HUDEP-2 (cell line): ENCODE data around the gene SEPTIN2.
A peak's percentile ranks its signal among the peaks of the same experiment; 100 is the strongest.
"Not testable (repeated sequence)": the region's sequence is repeated elsewhere in the genome, so short reads cannot be mapped to it uniquely, and the experiment has no call there.

Source experiments
- DNase-seq, 76 experiments: peaks; one replicate each; lab custom pipeline; 2025; ENCODE audit not compliant: unreplicated experiment in 76 of 76; lab: John Stamatoyannopoulos, UW

The SEPTIN2 gene

DNA sequence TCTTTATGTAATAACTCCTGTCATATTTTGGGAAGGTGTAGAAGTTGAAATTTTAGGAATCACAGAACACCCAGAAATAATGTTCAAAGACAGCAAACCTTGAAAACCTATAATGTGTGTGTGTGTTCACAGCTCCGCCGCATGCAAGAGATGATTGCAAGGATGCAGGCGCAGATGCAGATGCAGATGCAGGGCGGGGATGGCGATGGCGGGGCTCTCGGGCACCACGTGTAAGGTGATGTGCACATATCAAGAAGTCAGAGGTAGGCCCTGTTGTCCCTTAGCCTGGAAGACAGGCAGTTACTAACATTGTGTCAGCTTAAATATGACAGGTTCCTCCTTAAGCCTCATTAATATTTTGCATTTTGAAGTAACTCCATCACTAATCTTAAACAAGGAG, 34.2 kb downstream of the SEPTIN2 start:
- DNase-seq = no peak

DNA sequence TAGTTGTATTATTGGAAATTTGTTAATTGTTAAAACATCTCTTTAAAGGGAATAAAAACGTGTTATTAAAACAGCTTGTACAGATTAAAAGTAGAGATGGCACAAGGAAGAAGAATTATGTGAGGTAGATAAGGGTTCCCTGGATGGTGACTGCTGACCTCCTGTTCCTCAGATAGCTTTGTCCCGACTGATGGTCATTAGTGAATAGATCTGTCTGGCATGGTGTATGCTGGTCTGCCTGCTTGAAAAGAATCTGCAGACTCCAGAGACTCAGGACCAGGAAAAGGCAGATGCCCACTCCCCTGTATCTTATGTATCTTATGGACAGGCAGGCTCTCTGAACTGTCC, 34.8 kb downstream of the SEPTIN2 start:
- no peak for DNase-seq

DNA sequence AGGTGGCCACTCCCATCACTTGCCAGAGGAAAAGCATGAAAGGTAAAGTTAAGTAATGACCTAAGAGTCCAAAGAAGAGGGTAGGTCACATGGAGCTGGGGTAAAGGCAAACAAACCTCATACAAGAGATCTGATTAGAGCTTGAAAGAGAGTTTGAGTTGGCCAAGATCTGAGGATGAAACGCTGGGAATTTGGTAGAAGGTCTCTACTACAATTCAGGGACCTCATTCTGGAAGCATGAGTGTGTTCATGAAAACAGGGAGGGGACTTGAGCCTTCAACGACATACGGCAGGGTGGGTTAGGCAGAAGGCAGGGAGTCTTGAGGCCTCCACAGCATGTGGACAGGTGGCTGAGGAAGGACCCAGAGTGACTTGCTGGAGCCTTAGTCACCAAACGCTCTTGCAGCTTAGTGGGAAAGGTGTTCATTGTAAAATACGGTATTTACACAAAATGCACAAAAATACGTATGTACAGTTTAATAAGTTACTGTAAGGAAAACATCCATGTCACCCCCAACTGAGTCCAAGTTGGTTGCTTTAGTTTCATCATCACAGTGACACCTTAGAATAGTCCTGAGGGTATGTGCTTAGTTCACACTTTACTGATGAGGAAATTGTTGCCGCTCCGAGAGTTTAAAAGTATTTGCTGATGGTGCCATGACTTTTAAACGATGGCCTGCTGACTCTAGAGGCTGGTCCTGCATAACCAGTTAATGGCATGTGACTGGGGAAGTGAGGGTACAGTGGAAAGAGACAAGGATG, 35.3 kb downstream of the SEPTIN2 start:
- no peak for DNase-seq

DNA sequence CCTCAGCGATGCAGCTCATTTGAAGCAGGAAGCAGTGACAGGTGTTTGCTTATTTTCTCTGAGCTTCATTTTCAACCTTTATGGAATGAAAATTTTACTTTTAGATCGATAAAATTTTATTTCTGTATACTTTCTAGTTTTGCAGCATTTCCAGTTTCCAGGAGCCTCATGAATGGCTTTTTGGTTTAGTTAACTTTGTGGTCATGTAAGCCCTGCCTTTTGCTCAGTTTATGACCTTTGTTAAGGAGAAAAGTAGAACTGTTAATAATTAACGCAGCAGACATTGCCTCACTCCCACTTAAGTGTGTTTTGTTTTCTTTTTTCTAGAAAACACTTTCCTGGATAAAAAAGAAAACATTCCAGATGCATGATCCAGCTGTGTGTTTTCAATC, 35.9 kb downstream of the SEPTIN2 start:
- DNase-seq = no peak

DNA sequence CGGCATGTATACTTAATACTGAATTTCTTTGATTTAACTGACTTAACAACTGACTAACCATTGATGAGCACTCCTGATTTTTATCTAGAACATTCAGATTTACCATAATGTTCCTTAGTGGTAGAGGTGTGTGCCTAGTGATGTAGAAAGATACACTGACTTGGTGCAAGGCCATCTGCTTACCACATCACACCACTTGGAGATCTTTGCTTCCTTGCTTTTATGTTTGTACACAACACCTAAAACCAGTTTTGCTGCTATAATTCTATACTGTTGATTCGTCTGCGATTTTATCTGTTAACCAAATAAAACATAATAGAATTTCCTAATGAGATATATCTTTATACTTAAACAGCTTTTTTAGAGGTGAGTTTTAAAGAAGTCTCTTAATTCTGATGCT, 36.5 kb downstream of the SEPTIN2 start:
- DNase-seq = no peak

DNA sequence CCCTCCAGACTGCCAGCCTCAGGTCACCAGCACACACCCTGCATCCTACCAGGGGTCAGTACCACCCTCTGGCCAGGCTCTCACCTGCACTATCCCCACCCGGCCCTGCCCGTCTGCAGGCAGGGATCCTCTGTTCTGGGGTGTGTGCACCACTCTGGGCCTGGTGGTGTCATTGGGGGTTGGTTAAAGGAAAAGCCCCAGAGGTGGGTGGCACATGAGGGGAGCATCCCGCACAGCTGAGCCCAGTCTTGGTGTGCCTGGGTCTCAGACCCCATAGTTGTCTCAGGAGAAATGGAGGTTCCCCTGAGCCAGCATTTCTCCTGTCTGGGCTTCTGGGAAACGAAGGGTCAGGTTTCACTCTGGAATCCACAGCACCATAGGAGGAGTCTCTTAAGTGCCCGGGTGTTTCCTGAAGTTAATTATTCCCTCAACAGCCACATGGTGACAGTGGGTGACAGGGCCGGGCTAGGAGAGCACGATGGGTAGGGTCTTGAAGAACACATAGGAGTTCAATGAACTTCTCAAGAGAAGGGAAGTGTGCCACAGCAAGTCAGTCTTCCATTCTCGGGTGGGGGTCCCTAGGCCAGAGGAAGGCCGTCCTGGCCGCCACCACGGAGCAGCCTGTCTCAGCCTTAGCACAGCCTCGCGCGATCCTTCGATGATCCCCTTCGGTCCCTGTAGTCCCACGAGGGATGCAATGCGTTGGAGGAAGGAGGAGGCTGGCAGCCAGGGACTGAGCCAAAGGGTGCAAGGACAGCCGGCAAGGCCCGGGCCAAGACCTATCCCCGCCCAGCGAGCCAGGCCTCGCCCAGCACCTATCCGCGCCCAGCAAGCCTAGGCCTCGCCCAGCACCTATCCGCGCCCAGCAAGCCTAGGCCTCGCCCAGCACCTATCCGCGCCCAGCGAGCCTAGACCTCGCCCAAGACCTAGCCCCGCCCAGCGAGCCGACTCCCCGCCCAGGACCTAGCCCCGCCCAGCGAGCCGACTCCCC, 39.2 kb downstream of the SEPTIN2 start:
- DNase-seq = peak in 71 of 76 experiments; percentile 20 to 94 (median 85)

DNA sequence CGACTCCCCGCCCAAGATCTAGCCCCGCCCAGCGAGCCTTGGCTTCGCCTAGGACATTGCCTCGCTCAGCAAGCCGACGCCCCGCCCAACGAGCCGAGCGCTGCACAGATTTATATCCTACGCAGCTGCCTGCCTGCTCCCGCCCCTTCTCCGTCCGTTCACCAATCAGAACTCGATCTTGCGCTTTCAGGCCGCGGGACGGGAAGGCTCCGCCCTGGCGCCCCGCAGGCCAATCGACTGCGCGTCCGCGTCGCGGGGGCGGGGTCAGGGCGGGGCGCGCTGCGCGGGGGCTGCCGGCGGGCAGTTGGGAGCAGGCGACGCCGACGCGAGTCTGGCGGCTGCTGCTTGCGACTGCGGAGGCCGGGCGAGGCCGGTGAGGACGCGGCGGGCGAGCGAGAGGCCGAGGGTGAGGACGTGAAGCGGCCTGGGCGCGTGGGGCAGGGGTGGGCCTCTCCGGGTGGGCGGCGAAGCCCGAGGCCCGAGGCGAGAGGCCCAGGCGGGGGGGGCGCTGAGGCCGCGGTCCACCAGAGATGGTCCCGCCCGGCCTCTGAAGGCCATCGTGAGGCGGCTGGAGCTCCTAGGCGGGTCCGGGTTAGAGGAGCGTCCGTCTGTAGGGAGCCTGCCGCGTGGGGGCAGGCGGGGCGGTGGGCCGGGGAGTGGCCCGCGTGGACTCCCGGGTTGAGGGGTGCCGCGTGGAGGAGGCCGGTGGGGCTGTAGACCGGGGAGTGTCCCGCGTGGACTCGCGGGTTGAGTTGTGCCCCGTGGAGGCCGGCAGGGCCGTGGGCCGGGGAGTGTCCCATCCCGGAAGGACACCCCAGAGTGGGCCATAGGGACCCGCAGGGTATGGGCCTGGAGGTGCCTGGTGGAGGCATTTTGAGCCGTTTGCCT, 40.5 kb downstream of the SEPTIN2 start, which contains the start of gene FARP2:
TSS of gene FARP2 (plus strand) at position 303 of the 888 bp plus-strand sequence. CDS start 16,823 bp downstream, outside the sequence.
- DNase-seq = peak in 75 of 76 experiments; percentile 44 to 97 (median 91)

DNA sequence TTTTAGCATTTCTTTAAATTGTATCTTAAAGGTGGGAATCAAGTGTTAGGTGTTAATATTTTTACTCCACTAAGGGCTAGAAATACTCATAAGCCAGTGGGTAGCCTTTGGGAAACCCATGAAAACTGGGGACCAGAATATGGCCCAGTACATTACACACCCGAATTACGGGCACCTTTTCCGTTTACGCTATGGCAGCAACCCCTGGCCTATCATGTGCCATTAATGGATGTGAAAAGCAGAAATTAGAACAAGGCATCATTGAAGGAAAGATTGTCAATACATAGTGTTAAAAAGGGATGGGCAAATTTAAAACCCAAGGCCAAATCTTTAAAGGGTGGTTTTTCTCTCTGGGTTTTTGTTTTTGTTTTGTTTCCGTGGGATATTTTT, 41.1 kb downstream of the SEPTIN2 start:
- peak in 5 of 76 experiments; percentile 16 to 27 (median 17) for DNase-seq

DNA sequence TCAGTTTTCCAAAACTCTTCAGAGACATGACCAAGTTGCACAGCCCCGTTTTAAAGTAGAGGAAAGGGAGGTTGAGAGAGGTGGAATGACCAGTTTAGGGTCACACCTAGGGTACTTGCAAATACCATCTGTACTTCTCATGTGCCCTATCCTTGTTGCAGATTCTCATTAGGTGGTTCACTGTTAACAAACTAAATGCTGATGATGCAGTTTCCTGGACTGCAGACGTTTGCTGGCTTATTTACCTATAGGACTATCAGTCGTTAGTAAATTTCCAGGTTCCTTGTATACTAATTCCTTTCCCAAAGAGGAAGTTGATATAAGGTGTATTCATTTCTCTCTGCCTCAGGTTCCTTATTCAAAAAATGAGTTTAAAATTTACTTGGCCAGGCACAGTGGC, 41.8 kb downstream of the SEPTIN2 start:
- no peak for DNase-seq

DNA sequence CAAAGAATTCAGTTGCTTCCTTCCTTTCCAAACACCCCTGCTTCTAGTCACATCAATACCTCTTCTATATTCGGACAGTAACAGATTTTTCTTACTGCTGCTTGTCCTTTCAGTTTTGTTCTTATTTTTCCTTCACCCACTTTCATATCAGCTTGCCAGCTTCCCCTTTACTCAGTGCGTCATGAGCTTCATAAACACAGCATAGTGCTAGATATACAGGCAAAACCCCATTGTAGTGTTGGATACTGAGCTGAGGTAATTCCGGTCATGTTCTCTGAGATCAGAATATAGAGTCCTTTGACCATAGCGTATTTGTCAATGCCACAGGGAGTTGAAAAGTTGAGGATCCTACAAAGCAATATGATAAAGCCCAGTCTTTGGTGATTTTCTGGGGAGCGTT, 42.7 kb downstream of the SEPTIN2 start:
- no peak for DNase-seq

DNA sequence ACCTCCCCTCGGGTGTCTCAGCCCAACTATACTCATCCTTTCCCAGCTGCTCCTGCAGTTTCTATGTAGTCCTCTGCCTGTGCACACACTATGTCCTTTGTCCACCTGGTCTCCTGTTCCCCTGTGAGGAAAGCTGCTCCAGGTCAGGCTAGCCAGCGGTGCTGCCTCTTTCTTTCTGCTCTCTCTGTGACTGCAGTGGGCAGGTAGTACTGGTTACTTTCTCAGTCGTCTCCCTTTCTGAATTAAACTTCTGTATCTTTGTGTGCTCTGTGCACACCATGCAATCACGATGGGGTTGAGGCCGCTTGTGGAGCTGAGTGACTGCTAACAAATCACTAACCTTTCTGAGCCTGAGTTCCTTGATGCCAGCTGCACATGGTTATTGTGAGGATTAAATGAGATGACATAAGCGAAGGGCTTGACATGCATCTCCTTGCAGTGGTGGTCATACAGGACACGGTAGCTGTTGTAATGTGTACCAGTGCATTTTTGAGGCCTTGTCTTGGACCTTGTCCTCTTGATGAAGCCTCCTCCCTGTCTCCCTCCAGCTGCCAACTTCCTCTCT, 43.8 kb downstream of the SEPTIN2 start:
- DNase-seq = no peak

DNA sequence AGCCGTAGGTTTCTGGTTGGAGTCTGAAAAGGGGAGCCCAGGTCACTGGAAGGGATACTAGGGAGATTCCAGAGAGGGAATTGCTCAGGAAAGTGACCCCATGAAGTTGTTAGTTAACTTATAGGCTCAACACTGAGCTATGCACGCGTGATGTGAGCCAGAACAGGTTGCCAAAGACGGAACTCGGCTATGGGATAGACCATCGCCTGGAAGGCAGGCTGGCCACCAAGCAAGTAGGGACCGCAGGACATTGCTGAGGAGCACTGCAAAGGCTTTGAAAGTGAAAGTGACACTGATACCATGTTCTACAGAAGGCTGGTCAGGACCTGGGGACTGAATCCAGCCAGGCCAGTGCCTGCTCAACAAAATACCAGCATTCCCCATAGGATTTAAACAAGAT, 47.7 kb downstream of the SEPTIN2 start:
- no peak for DNase-seq

DNA sequence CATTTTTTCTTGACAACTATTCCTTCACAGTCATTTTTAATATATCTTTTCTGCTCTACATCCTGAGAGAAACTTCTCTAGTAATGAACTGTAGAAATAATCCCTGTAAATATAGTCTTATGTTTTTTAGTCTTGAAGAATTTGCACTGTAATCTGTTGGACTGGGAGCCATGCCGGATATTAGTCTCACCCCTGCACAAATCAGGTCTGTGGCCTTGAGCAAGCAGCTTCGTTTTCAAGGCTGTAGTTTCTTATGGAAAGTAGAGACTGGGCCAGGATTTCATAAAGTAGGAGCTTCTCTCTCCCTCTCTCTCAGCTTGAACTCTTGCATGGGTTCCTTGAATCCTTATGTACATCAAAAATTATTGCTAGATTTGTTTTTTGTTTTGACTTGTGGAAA, 49.1 kb downstream of the SEPTIN2 start:
- no peak for DNase-seq

DNA sequence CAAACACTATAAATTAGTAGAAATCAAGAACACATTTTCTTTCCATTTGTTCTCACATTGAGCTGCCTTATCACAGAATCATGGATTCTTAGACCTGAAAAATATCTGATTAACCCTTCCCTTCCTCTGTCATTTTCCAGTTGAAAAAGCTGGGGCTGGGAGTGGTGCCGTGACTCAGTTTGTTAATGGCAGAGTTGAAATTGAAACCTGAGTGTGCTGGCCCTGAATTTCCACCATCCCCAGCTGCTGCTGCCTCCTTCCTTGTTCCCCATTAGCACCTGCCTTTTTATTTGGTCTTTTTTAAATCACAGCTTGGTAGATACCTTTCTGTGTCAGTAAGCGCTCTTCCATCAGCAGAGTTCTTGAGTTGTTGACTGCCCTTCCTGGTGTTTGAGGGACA, 51.0 kb downstream of the SEPTIN2 start:
- DNase-seq = no peak

DNA sequence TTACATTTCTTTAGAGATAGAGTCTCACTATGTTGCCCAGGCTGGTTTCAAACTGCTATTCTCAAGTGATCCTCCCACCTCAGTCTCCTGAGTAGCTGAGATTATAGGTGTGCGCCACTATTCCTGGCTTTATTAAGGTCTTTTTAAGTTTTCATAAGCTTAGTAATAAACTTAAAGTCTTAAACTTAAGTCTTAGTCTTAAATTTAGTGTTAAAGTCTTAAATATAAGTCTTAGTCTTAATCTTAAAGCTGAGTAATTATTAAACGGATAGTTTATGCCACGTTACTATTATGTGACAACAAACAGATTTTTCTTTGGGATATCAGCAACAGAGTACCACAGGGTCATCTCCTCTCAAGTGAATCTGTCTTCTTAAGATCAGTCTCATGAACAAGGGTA, 52.9 kb downstream of the SEPTIN2 start:
- no peak for DNase-seq

DNA sequence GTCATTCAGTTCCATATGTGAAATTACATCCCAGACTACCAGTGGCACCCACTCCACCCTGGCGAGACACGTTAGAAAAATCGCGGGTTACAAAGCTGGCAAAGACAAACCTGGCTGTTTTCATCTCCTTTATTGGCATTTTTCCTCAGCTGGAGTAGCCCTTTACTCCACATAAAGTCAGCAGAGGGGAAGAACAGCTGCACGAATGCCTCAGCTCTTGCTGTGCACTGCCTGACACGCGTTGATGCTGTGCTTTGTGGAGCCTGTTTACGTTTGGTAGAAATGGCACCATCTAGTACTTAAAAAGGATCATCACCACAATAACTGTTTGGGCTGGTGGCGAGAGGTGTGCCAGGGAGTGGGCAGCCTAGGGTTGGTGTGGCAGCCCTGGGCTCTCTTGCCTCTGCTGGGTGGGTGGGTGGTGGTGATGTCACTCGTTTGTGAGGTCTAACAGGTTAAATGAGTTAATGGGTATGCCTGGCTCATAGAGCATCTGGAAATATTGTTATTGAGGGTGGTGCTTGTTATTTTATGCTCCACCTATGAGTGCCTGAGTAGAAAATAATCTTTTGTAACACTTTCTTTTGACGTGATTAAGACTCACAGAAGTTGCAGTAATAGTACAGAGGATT, 56.8 kb downstream of the SEPTIN2 start:
- no peak for DNase-seq

DNA sequence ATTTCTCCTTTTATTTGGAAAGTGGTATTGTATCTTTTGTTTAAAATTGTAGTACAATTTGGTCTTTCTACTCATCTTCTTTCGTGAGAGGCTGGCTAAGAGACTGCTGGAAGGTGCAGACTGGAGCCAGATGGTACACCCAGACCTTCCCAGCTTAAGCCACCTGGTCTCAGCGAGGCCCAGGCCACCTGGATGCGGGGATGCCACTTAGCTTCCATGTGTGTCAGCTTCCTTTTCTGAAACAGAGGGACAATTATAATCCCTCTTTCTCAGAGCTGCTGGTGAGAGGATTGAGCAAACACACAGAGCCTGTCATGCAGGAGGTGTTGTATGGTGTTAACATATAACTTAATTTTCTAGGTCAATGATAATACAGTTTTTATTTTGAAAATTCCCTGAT, 57.7 kb downstream of the SEPTIN2 start:
- no peak for DNase-seq

DNA sequence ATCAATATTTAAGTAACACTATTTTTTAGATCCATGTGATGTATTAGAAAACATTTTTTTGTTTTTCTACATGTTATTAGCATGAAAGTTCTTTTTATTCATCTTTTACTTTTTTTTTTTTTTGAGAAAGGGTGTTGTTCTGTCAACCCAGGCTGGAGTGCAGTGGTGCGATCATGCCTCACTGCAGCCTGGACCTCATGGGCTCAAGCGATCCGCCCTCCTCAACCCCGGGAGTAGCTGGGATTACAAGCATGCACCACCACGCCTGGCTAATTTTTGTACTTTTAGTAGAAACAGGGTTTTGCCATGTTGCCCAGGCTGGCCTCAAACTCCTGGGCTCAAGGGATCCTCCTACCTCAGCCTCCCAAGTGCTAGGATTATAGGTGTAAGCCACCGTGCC, 58.2 kb downstream of the SEPTIN2 start:
- DNase-seq = not testable (repeated sequence)

DNA sequence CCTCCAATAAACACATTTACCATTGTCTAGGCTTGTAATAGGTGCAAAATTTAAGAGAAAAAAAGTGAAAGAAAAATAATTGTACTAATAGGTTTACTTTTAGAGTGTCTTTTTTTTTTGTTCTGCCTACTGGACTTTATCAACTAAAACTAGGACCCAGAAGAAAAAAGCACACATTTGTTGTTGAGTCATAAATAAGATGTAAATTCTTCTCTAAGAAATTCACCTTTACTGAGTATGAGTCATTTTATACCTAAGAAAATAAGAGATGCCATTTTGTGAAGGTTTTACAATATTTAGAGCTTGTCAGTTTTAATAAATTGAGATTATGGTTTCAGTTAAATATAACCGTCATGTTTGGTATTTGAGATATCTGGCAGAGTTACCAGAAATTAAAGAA, 59.6 kb downstream of the SEPTIN2 start:
- no peak for DNase-seq

DNA sequence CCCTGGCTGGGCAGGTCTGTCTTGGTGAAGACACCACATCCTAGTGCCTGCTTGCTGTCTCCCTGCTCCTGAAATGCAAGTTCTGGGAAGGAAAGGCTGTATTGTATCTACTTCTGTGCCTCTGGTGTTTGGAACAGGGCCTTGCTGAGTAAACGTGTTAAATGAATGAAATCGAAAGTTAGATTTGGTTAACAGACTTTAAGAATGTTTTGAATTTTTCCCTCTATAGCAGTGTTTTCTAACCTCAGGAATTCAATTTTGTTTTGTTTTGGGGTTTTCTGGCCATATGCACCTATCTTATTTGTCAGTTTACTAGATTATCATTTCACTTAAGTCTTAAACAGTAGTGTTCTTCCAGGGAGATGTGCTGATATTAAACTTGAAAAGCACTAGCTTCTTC, 61.1 kb downstream of the SEPTIN2 start:
- no peak for DNase-seq
